CD14-positive monocyte (primary cell): Measurements from ENCODE around the gene TTC28. TPM values are rescaled to one million over a fixed set of nuclear protein-coding genes. Genes with fewer than 3 reads are reported as not detected.
A peak's percentile ranks its signal among the peaks of the same experiment; 100 is the strongest.

Experiments
- DNase-seq, 3 donors: peaks; one replicate each; pipeline ENCODE4 v3.0.0-alpha.2; 2011 to 2022
- H2AFZ ChIP-seq: 2 replicates; pipeline ENCODE4 v1.6.0; 2012; ENCODE audit warnings: mild to moderate bottlenecking, low read depth, low read length, inconsistent platforms; ENCODE audit not compliant: insufficient read depth, poor library complexity, severe bottlenecking
- H3K27ac ChIP-seq, 2 donors: 1 replicate in 1 of 2; 2 replicates in 1 of 2; pipeline ENCODE4 v1.5.1; 2012 to 2013; ENCODE audit warnings: low read length in 2 of 2, control low read depth in 1 of 2, inconsistent platforms in 1 of 2, low read depth in 1 of 2, mild to moderate bottlenecking in 1 of 2
- H3K27me3 ChIP-seq, 2 donors: one replicate each; pipeline versions ENCODE4 v1.6.0 to v1.6.1; 2011 to 2013; ENCODE audit warnings: low read length in 2 of 2; ENCODE audit not compliant: control insufficient read depth in 2 of 2, insufficient read depth in 2 of 2
- H3K36me3 ChIP-seq, 2 donors: replicated peaks in 1 of 2; 1 replicate in 1 of 2; 2 replicates in 1 of 2; pipeline versions ENCODE4 v1.5.1 to v1.6.1; 2012 to 2013; ENCODE audit warnings: low read length in 2 of 2, control low read depth in 1 of 2, inconsistent platforms in 1 of 2, mild to moderate bottlenecking in 1 of 2; ENCODE audit not compliant: insufficient read depth in 2 of 2, control insufficient read depth in 1 of 2
- H3K4me1 ChIP-seq, 2 donors: 1 replicate in 1 of 2; 2 replicates in 1 of 2; pipeline versions ENCODE4 v1.5.1 to v1.6.1; 2012 to 2013; ENCODE audit warnings: low read length in 2 of 2, control low read depth in 1 of 2, inconsistent platforms in 1 of 2, mild to moderate bottlenecking in 1 of 2, moderate library complexity in 1 of 2; ENCODE audit not compliant: insufficient read depth in 2 of 2, control insufficient read depth in 1 of 2
- H3K4me2 ChIP-seq: replicated peaks from 2 replicates; pipeline ENCODE3; 2012; ENCODE audit warnings: low read length, moderate library complexity, mild to moderate bottlenecking; ENCODE audit not compliant: poor library complexity, severe bottlenecking; ENCODE audit errors: extremely low read depth
- H3K4me3 ChIP-seq, 3 experiments: fragments of 200-600 bp in 1 of 3; sonication (generic) in 1 of 3; replicated peaks in 1 of 3; 1 replicate in 2 of 3; 2 replicates in 1 of 3; pipeline ENCODE4 v1.5.1; 2011 to 2013; ENCODE audit warnings: low read length in 3 of 3, mild to moderate bottlenecking in 3 of 3, control low read depth in 2 of 3, low read depth in 2 of 3, inconsistent platforms in 1 of 3, moderate library complexity in 1 of 3
- H3K79me2 ChIP-seq: 2 replicates; pipeline ENCODE4 v1.6.0; 2012; ENCODE audit warnings: mild to moderate bottlenecking, control low read depth, inconsistent platforms, low read length, moderate library complexity; ENCODE audit not compliant: insufficient read depth
- H3K9ac ChIP-seq: 2 replicates; pipeline ENCODE4 v1.6.0; 2017; ENCODE audit warnings: low read length, mild to moderate bottlenecking; ENCODE audit not compliant: insufficient read depth, poor library complexity, severe bottlenecking
- H3K9me3 ChIP-seq, 2 donors: replicated peaks in 1 of 2; 1 replicate in 1 of 2; 2 replicates in 1 of 2; pipeline versions ENCODE4 v1.5.1 to v1.6.1; 2012 to 2013; ENCODE audit warnings: low read length in 2 of 2, control low read depth in 1 of 2; ENCODE audit not compliant: control insufficient read depth in 1 of 2, insufficient read depth in 1 of 2
- H4K20me1 ChIP-seq: 2 replicates; pipeline ENCODE4 v1.6.0; 2012; ENCODE audit warnings: mild to moderate bottlenecking, low read length, control low read depth, moderate library complexity; ENCODE audit not compliant: insufficient read depth
- H3K27ac Mint-ChIP-seq, 7 donors: one replicate each; pipeline ENCODE4 v1.8.0; 2020; ENCODE audit warnings: mild to moderate bottlenecking in 7 of 7, mixed read lengths in 7 of 7, moderate library complexity in 6 of 7, inconsistent platforms in 2 of 7
- H3K27me3 Mint-ChIP-seq, 3 donors: one replicate each; pipeline ENCODE4 v1.8.0; 2021 to 2022; ENCODE audit warnings: low read depth in 3 of 3, mild to moderate bottlenecking in 3 of 3, mixed read lengths in 3 of 3, moderate library complexity in 3 of 3, inconsistent platforms in 1 of 3
- H3K36me3 Mint-ChIP-seq, 2 donors: one replicate each; pipeline ENCODE4 v1.8.0; 2020; ENCODE audit warnings: mixed read lengths in 2 of 2, inconsistent platforms in 1 of 2, mild to moderate bottlenecking in 1 of 2
- H3K4me1 Mint-ChIP-seq: one replicate; pipeline ENCODE4 v1.8.0; 2020; ENCODE audit warnings: mild to moderate bottlenecking, mixed read lengths
- H3K4me3 Mint-ChIP-seq, 2 donors: one replicate each; pipeline ENCODE4 v1.8.0; 2020; ENCODE audit warnings: mild to moderate bottlenecking in 2 of 2, mixed read lengths in 2 of 2, moderate library complexity in 1 of 2
- H3K9me3 Mint-ChIP-seq, 7 donors: one replicate each; pipeline ENCODE4 v1.8.0; 2020 to 2022; ENCODE audit warnings: mixed read lengths in 7 of 7, mild to moderate bottlenecking in 6 of 7, moderate library complexity in 6 of 7, inconsistent platforms in 2 of 7
- WGBS: methylation state at CpG from one replicate; pipeline ENCODE4 v1.1.5; 2013; ENCODE audit warnings: missing lambda C conversion rate; ENCODE audit not compliant: insufficient coverage; 5-methylcytosine and 5-hydroxymethylcytosine counted together
- intact Hi-C, 2 donors: fragments of 100-400 bp; cut with micrococcal nuclease; formaldehyde crosslinking; loops; one replicate each; pipeline versions ENCODE4 v1.15.0 to v1.15.1; 2023
- polyA plus RNA-seq, 3 donors: library from polyadenylated mRNA; depleted of rRNA in 1 of 3; unstranded in 2 of 3; stranded (reverse) in 1 of 3; fragments of 300-500 nt in 2 of 3; fragments of >200 nt in 1 of 3; fragmentation: Illumina TruSeq in 2 of 3; gene quantifications; 1 replicate in 2 of 3; 2 replicates in 1 of 3; pipeline ENCODE4 v1.2.3, GENCODE V29; 2012 to 2021
- small RNA-seq: library from RNA; depleted of rRNA; stranded (forward); fragments of <200 nt; gene quantifications from one replicate; pipeline ENCODE3, GENCODE V24; 2012; ENCODE audit warnings: low read depth; ENCODE audit not compliant: insufficient read length
- TF ChIP-seq, protein P1 (sequence below): fragments of 200-600 bp; IDR thresholded peaks from one replicate; pipeline ENCODE4 v1.8.0; 2022; ENCODE audit warnings: antibody characterized with exemption, mild to moderate bottlenecking

The TTC28 gene
- polyA plus RNA-seq, 3 donors = 0.24 to 0.61 TPM; not detected in 1

DNA sequence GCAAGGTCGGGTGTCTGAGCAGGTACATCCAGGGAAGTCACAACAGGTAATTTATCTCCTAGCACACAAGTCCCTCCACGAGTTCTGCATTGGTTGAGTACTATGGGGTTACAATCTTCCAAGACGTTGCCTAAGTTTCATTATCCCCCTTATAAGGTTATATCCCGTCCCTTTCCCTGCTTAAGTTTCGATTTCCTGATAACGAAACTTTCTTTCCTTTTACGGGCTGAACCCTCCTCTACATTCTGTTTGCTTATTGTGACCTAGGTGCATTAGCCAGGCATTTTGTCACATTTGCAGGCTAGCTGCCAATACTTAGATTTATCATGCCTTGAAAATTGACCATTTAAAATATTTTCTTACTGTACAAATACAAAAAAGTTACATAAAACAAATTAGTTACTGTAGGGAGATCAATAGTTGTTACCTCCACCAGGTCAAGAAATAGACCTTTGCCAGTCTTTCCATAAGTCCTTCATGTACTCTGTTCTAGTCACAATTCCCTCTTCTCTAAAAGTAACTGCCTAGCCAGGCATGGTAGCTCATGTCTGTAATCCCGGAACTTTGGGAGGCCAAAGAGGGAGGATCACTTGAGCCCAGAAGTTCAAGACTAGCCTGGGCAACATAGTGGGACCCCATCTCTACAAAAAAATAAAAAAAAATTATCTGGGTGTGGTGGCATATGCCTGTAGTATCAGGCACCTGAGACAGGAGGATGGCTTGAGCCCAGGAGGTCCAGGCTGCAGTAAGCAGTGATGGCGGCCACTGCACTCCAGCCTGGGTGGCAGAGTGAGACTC, 746.3 kb downstream of the TTC28 start:
- no peaks in the 10 kb centered on the region for H3K9me3 Mint-ChIP-seq
- H3K9me3 ChIP-seq = no peaks in the 10 kb centered on the region
- H3K9ac ChIP-seq = no peak overlapping the region
- intact Hi-C loops = no loop called here
- peaks cover 2 to 3% of the 10 kb centered on the region in 2 donors for H3K36me3 Mint-ChIP-seq
- H3K27me3 ChIP-seq = no peaks in the 10 kb centered on the region
- no peak overlapping the region for H3K4me3 ChIP-seq
- H3K4me1 Mint-ChIP-seq = no peaks in the 10 kb centered on the region
- no peaks in the 10 kb centered on the region for H3K79me2 ChIP-seq
- no peak for DNase-seq
- H4K20me1 ChIP-seq = no peaks in the 10 kb centered on the region
- no peak overlapping the region for H3K27ac ChIP-seq
- H3K4me2 ChIP-seq = no peak overlapping the region
- no peaks in the 10 kb centered on the region for H3K36me3 ChIP-seq
- H3K4me3 Mint-ChIP-seq = no peak overlapping the region
- H2AFZ ChIP-seq = no peak overlapping the region
- no peaks in the 10 kb centered on the region for H3K27me3 Mint-ChIP-seq
- H3K4me1 ChIP-seq = no peaks in the 10 kb centered on the region
- TF ChIP-seq, protein P1, sequence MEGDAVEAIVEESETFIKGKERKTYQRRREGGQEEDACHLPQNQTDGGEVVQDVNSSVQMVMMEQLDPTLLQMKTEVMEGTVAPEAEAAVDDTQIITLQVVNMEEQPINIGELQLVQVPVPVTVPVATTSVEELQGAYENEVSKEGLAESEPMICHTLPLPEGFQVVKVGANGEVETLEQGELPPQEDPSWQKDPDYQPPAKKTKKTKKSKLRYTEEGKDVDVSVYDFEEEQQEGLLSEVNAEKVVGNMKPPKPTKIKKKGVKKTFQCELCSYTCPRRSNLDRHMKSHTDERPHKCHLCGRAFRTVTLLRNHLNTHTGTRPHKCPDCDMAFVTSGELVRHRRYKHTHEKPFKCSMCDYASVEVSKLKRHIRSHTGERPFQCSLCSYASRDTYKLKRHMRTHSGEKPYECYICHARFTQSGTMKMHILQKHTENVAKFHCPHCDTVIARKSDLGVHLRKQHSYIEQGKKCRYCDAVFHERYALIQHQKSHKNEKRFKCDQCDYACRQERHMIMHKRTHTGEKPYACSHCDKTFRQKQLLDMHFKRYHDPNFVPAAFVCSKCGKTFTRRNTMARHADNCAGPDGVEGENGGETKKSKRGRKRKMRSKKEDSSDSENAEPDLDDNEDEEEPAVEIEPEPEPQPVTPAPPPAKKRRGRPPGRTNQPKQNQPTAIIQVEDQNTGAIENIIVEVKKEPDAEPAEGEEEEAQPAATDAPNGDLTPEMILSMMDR = no peak
- WGBS = 98% methylated on average over 5 of the region's 9 CpGs
- no peak overlapping the region for H3K27ac Mint-ChIP-seq

DNA sequence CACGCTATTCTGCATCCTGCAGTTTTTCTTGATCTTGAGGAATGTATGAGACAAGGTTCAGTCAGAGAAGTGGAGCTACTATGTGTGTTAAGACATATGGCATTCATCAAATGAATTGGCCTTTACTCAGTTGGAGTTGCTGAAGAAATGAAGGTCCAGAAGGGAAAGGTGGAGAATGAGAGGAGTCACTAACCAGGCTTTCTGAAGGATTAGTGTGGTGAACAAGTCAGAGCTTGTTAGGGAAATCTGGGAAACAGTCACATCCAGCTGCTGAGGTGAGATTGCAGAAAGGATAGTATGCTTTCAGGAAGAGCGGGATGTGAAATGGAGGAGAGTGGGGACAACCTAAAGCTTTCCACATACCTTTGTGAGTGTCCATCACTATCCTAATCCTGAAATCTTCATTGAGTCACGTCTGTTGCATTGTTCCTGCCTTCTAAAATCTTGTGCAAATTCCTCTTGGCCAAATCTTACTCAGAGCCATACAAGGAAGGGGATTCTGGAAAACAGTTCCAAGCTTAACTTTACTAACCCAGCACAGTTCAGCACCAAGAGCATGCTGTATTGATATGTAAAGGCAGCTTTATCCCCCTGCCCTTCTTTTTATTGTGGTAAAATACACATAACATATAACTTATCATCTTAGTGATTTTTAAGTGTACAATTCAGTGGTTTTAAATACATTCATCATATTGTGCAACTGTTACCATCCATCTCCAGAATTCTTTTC, 749.1 kb downstream of the TTC28 start:
- H3K4me3 ChIP-seq = no peak overlapping the region
- no peaks in the 10 kb centered on the region for H3K9me3 ChIP-seq
- Mint-ChIP-seq H3K4me3 (no peak overlapping the region), H3K36me3 (peaks cover 2 to 6% of the 10 kb centered on the region in 2 donors), H3K4me1 (no peaks in the 10 kb centered on the region), H3K27ac (peak overlapping the region in 1 of 7 donors; percentile 1), H3K9me3 (peaks cover 0 to 2% (median 0%) of the 10 kb centered on the region in 7 donors), H3K27me3 (no peaks in the 10 kb centered on the region)
- WGBS = 100% methylated on average over 1 of the region's 3 CpGs
- H3K4me2 ChIP-seq = no peak overlapping the region
- H3K36me3 ChIP-seq = no peaks in the 10 kb centered on the region
- H3K27ac ChIP-seq = no peak overlapping the region
- no peaks in the 10 kb centered on the region for H3K4me1 ChIP-seq
- H3K79me2 ChIP-seq = no peaks in the 10 kb centered on the region
- H3K27me3 ChIP-seq = no peaks in the 10 kb centered on the region
- intact Hi-C loops = no loop called here
- H3K9ac ChIP-seq = no peak overlapping the region
- TF ChIP-seq, protein P1 = no peak
- no peaks in the 10 kb centered on the region for H4K20me1 ChIP-seq
- DNase-seq = no peak
- H2AFZ ChIP-seq = no peak overlapping the region

Small RNA genes lying within 50 kb of the gene (small RNA-seq; reads per million reads assigned to genes)
- gene MIR5739 (not detected), gene RF00019 (not detected), gene RF00150 (not detected), gene RF02200 (not detected), gene RN7SL162P (not detected)

Other genes with a start within 250 kb of the TTC28 start
- 10 to 100 TPM in 1 of 3 donors, 1 to 10 TPM in 2; 6.6 to 13.1 (median 7.8) TPM for gene CHEK2, start 62.0 kb upstream of the TTC28 start, polyA plus RNA-seq
- gene HSCB, start 62.2 kb upstream of the TTC28 start, polyA plus RNA-seq = 10 to 100 TPM; 10.1 to 13.2 (median 10.3) TPM
- gene CCDC117, start 92.9 kb upstream of the TTC28 start, polyA plus RNA-seq = 10 to 100 TPM in 2 of 3 donors, 1 to 10 TPM in 1; 6.8 to 12.6 (median 10.3) TPM
- gene XBP1, start 120.7 kb upstream of the TTC28 start, polyA plus RNA-seq = 100 to 1,000 TPM; 175 to 215 (median 201) TPM
- under 1 TPM in 1 of 3 donors, not detected in 2; 0.13 TPM for gene ZNRF3, start 203.7 kb upstream of the TTC28 start, polyA plus RNA-seq